Measurements from ENCODE around the gene DHRS2. TPM values are rescaled to one million over a fixed set of nuclear protein-coding genes. Genes with fewer than 3 reads are reported as not detected.
"Not testable (repeated sequence)": the region's sequence is repeated elsewhere in the genome, so short reads cannot be mapped to it uniquely, and the experiment has no call there.

DHRS2 gene
- total and polyA plus RNA-seq, 4 donors = 0.08 to 0.67 (median 0.36) TPM

- Histone ChIP-seq H3K9ac (ENCODE audit: insufficient read depth in 1 of 2, low read length in 2 of 2) (no peak overlapping the region), H3K27ac (ENCODE audit: low read depth in 1 of 2, low read length in 1 of 2) (no peak overlapping the region), H3K36me3 (ENCODE audit: control insufficient read depth in 4 of 4, insufficient read depth in 4 of 4, low read length in 4 of 4) (no peaks in the 10 kb centered on the region), H3K9me3 (ENCODE audit: control insufficient read depth in 4 of 4, insufficient read depth in 3 of 4, low read length in 3 of 4) (no peaks in the 10 kb centered on the region), H3K27me3 (ENCODE audit: control insufficient read depth in 3 of 3, insufficient read depth in 3 of 3, low read length in 2 of 3) (no peaks in the 10 kb centered on the region), H3K4me1 (ENCODE audit: control insufficient read depth in 5 of 5, insufficient read depth in 5 of 5, low read length in 5 of 5) (peaks cover 0 to 9% (median 0%) of the 10 kb centered on the region in 5 donors), H3K4me3 (no peak overlapping the region)
- ATAC-seq (ENCODE audit: insufficient read depth, low FRiP score) = no peak
- no peak for DNase-seq
- WGBS, 2 donors = 69 to 78% methylated on average over 6 of the region's 6 CpGs
- no peak for TF ChIP-seq CTCF (IDR thresholded peaks at IDR 0.05; ENCODE audit: control extremely low read depth, extremely low read depth)
Observed at GRCh38 chr14:23605931-23606585, 30.1 kb upstream of the DHRS2 start.

- peak in 2 of 3 donors; percentile 30 to 31 for DNase-seq
- WGBS, 2 donors = 33 to 81% methylated on average over 1 of the region's 1 CpG
- no peaks in the 10 kb centered on the region for H3K36me3 ChIP-seq (ENCODE audit: control insufficient read depth in 4 of 4, insufficient read depth in 4 of 4, low read length in 4 of 4)
- H3K9ac ChIP-seq (ENCODE audit: insufficient read depth in 1 of 2, low read length in 2 of 2) = no peak overlapping the region
- H3K27ac ChIP-seq (ENCODE audit: low read depth in 1 of 2, low read length in 1 of 2) = no peak overlapping the region
- no peak for TF ChIP-seq CTCF (IDR thresholded peaks at IDR 0.05; ENCODE audit: control extremely low read depth, extremely low read depth)
- H3K27me3 ChIP-seq (ENCODE audit: control insufficient read depth in 3 of 3, insufficient read depth in 3 of 3, low read length in 2 of 3) = no peaks in the 10 kb centered on the region
- ATAC-seq (ENCODE audit: insufficient read depth, low FRiP score) = no peak
- peaks cover 0 to 12% (median 0%) of the 10 kb centered on the region in 5 donors for H3K4me1 ChIP-seq (ENCODE audit: control insufficient read depth in 5 of 5, insufficient read depth in 5 of 5, low read length in 5 of 5)
- no peaks in the 10 kb centered on the region for H3K9me3 ChIP-seq (ENCODE audit: control insufficient read depth in 4 of 4, insufficient read depth in 3 of 4, low read length in 3 of 4)
- no peak overlapping the region for H3K4me3 ChIP-seq
Observed at GRCh38 chr14:23608454-23608853, 27.7 kb upstream of the DHRS2 start.

GRCh38 chr14:23609001-23609400 is 27.2 kb upstream of the DHRS2 start:
- Histone ChIP-seq H3K4me1 (ENCODE audit: control insufficient read depth in 5 of 5, insufficient read depth in 5 of 5, low read length in 5 of 5) (peaks cover 0 to 12% (median 0%) of the 10 kb centered on the region in 5 donors), H3K9ac (ENCODE audit: insufficient read depth in 1 of 2, low read length in 2 of 2) (no peak overlapping the region), H3K36me3 (ENCODE audit: control insufficient read depth in 4 of 4, insufficient read depth in 4 of 4, low read length in 4 of 4) (no peaks in the 10 kb centered on the region), H3K27me3 (ENCODE audit: control insufficient read depth in 3 of 3, insufficient read depth in 3 of 3, low read length in 2 of 3) (no peaks in the 10 kb centered on the region), H3K27ac (ENCODE audit: low read depth in 1 of 2, low read length in 1 of 2) (no peak overlapping the region), H3K9me3 (ENCODE audit: control insufficient read depth in 4 of 4, insufficient read depth in 3 of 4, low read length in 3 of 4) (no peaks in the 10 kb centered on the region), H3K4me3 (no peak overlapping the region)
- WGBS, 2 donors = 74 to 91% methylated on average over 3 of the region's 3 CpGs
- no peak for DNase-seq
- TF ChIP-seq CTCF (IDR thresholded peaks at IDR 0.05; ENCODE audit: control extremely low read depth, extremely low read depth) = no peak
- no peak for ATAC-seq (ENCODE audit: insufficient read depth, low FRiP score)

- H3K9me3 ChIP-seq (ENCODE audit: control insufficient read depth in 4 of 4, insufficient read depth in 3 of 4, low read length in 3 of 4); H3K4me3 ChIP-seq; H3K36me3 ChIP-seq (ENCODE audit: control insufficient read depth in 4 of 4, insufficient read depth in 4 of 4, low read length in 4 of 4); H3K27me3 ChIP-seq (ENCODE audit: control insufficient read depth in 3 of 3, insufficient read depth in 3 of 3, low read length in 2 of 3); DNase-seq; H3K9ac ChIP-seq (ENCODE audit: insufficient read depth in 1 of 2, low read length in 2 of 2); ATAC-seq (ENCODE audit: insufficient read depth, low FRiP score); H3K27ac ChIP-seq (ENCODE audit: low read depth in 1 of 2, low read length in 1 of 2): not testable (repeated sequence)
- H3K4me1 ChIP-seq (ENCODE audit: control insufficient read depth in 5 of 5, insufficient read depth in 5 of 5, low read length in 5 of 5) = peaks cover 0 to 12% (median 0%) of the 10 kb centered on the region in 5 donors
- 67 to 86% methylated on average over 6 to 7 of the region's 7 CpGs for WGBS, 2 donors
Observed at GRCh38 chr14:23609411-23610089, 26.6 kb upstream of the DHRS2 start.
